ENCODE data around the gene GNG4. TPM values are rescaled to one million over a fixed set of nuclear protein-coding genes. Genes with fewer than 3 reads are reported as not detected.
A peak's percentile ranks its signal among the peaks of the same experiment; 100 is the strongest.
"Not testable (repeated sequence)": the region's sequence is repeated elsewhere in the genome, so short reads cannot be mapped to it uniquely, and the experiment has no call there.

The GNG4 gene
- total and polyA plus RNA-seq, 2 experiments from 2014 or later: 0.32 to 1.2 TPM

DNA sequence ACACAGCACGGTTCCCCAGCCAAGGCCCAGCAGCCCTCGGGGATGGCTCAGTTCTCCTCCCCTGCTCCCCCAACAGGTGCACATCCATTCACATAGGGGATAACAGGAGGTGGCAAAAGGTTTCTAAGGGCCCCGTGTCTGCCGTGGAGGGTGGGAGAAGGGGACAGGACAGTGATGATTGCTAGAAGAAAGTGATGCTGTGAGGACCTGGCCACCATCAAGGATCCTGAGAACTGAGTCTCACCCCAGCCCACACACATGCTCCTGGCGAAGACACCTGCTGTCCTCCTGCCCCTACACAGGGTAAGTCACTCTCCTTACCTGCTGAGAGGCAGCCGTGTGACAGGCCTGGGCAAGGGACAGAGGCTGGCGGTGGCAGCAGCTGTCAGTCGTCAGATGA is 54.5 kb downstream of the GNG4 start:
- H4K20me1 ChIP-seq (ENCODE audit: insufficient read depth): no peaks in the 10 kb centered on the region
- H3F3A ChIP-seq (ENCODE audit: insufficient read depth): no peaks in the 10 kb centered on the region
- no peak for TF ChIP-seq EZH2phosphoT487 (IDR thresholded peaks at IDR 0.05; ENCODE audit: insufficient read depth, low read depth)
- TF ChIP-seq EZH2 (IDR thresholded peaks at IDR 0.05; ENCODE audit: insufficient read depth, poor library complexity, severe bottlenecking): no peak
- no peaks in the 10 kb centered on the region for H3K4me1 ChIP-seq (ENCODE audit: insufficient read depth)
- in situ Hi-C loops (cut with MboI): no loop called here
- H3K27me3 ChIP-seq (replicated peaks; ENCODE audit: insufficient read depth): no peaks in the 10 kb centered on the region
- no peak for DNase-seq
- H3K36me3 ChIP-seq (ENCODE audit: low read depth): no peaks in the 10 kb centered on the region
- H3K4me2 ChIP-seq (ENCODE audit: unreplicated experiment): no peak overlapping the region
- H3K4me3 ChIP-seq: no peak overlapping the region
- no peak overlapping the region for H3K27ac ChIP-seq
- H3K9ac ChIP-seq: no peak overlapping the region
- WGBS, 2 experiments (ENCODE audit: low coverage in 1 of 2, low lambda C conversion rate in 2 of 2, missing lambda C conversion rate in 2 of 2): 62% methylated on average over 8 of the region's 8 CpGs
- no peaks in the 10 kb centered on the region for H3K9me3 ChIP-seq (ENCODE audit: low read depth)
- H3K79me2 ChIP-seq (ENCODE audit: insufficient read depth): no peaks in the 10 kb centered on the region
- no peaks in the 10 kb centered on the region for H3K9me2 ChIP-seq (ENCODE audit: insufficient read depth)
- H2AFZ ChIP-seq: no peak overlapping the region

DNA sequence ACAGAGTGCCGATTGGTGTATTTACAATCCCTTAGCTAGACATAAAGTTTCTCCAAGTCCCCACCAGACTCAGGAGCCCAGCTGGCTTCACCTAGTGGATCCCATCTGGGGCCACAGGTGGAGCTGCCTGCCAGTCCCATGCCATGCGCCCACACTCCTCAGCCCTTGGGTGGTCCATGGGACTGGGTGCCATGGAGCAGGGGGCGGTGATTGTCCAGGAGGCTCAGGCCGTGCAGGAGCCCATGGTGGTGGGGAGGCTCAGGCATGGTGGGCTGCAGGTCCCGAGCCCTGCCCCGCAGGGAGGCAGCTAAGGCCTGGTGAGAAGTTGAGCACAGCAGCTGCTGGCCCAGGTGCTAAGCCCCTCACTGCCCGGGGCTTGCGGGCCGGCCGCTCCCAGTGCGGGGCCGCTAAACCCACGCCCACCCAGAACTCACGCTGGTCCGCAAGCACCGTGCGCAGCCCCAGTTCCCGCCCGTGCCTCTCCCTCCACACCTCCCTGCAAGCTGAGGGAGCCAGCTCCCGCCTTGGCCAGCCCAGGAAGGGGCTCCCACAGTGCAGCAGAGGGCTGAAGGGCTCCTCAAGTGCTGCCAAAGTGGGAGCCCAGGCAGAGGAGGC is 55.2 kb downstream of the GNG4 start:
- H2AFZ ChIP-seq; H4K20me1 ChIP-seq (ENCODE audit: insufficient read depth); H3K27me3 ChIP-seq (replicated peaks; ENCODE audit: insufficient read depth); in situ Hi-C loops (cut with MboI); H3K4me2 ChIP-seq (ENCODE audit: unreplicated experiment); H3K9me3 ChIP-seq (ENCODE audit: low read depth); H3F3A ChIP-seq (ENCODE audit: insufficient read depth); H3K9ac ChIP-seq; H3K79me2 ChIP-seq (ENCODE audit: insufficient read depth); H3K4me3 ChIP-seq; H3K27ac ChIP-seq; DNase-seq; H3K9me2 ChIP-seq (ENCODE audit: insufficient read depth); H3K36me3 ChIP-seq (ENCODE audit: low read depth); H3K4me1 ChIP-seq (ENCODE audit: insufficient read depth): not testable (repeated sequence)
- WGBS, 2 experiments (ENCODE audit: low coverage in 1 of 2, low lambda C conversion rate in 2 of 2, missing lambda C conversion rate in 2 of 2): 76 to 83% methylated on average over 18 to 20 of the region's 20 CpGs

DNA sequence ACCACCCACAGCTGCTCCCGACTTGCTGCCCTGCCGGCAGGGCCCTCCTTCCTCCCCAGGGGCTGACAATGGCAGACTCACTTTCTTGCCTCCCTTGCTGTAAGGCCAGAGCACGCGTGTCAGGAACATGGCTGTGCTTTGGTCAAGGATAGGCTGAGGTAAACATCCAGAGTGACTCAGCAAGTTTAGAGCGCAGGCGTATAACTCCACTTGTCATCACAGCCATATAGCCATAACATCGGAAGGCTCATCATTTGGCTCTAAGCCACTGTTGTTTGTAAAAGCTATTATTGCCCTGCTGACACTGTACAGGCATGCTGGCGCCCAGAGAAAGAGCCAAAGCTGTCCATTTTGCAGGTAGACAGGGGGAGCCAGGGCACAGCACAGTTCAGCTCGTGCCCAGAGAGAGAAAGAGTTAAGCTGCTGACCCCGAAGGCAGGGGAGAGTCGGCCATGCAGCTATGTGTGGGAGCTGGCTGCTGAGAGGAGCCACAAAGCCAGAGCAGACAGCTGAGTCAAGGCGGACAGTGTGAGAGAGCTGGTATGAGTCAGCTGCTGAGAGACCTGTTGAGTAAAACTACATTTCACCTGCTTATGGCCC is 60.6 kb downstream of the GNG4 start:
- in situ Hi-C loops (cut with MboI): no loop called here
- 55 to 57% methylated on average over 12 of the region's 12 CpGs for WGBS, 2 experiments (ENCODE audit: low coverage in 1 of 2, low lambda C conversion rate in 2 of 2, missing lambda C conversion rate in 2 of 2)
- H3K27ac ChIP-seq: peak overlapping the region; percentile 81
- peak; percentile 87 for DNase-seq
- no peaks in the 10 kb centered on the region for H4K20me1 ChIP-seq (ENCODE audit: insufficient read depth)
- TF ChIP-seq EZH2 (IDR thresholded peaks at IDR 0.05; ENCODE audit: insufficient read depth, poor library complexity, severe bottlenecking) (no peak), EZH2phosphoT487 (IDR thresholded peaks at IDR 0.05; ENCODE audit: insufficient read depth, low read depth) (no peak)
- H3K79me2 ChIP-seq (ENCODE audit: insufficient read depth): no peaks in the 10 kb centered on the region
- H3K4me1 ChIP-seq (ENCODE audit: insufficient read depth): peaks cover 6% of the 10 kb centered on the region; the same call in 1 of the 2 replicates
- peak overlapping the region; percentile 72 for H2AFZ ChIP-seq
- H3F3A ChIP-seq (ENCODE audit: insufficient read depth): no peaks in the 10 kb centered on the region
- peak overlapping the region; percentile 82 for H3K4me2 ChIP-seq (ENCODE audit: unreplicated experiment)
- peak overlapping the region; percentile 56; the same call in 1 of the 2 replicates for H3K9ac ChIP-seq
- H3K36me3 ChIP-seq (ENCODE audit: low read depth): no peaks in the 10 kb centered on the region
- no peak overlapping the region for H3K4me3 ChIP-seq
- no peaks in the 10 kb centered on the region for H3K9me2 ChIP-seq (ENCODE audit: insufficient read depth)
- peaks cover 7% of the 10 kb centered on the region; the same call in 1 of the 2 replicates for H3K27me3 ChIP-seq (replicated peaks; ENCODE audit: insufficient read depth)
- H3K9me3 ChIP-seq (ENCODE audit: low read depth): no peaks in the 10 kb centered on the region

DNA sequence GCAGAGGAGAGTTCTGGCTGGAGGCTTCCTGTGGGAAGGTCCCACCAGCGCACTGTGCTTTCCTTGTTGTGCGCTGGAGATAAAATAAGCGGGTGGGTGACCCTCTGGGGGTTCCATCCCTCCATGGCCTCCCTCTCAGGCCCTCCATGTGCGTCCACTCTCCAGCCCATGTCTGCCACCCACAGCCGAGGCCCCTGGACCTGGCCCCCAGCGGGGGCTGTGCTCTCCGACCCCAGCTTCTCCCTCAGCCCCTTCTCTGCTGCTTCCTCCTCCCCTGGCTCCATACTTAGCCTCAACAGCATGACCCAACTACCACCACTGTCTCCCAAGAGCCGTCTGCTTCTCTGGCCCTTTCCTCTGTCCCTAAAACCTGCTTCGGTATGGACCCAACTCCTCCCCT is 61.4 kb downstream of the GNG4 start:
- in situ Hi-C loops (cut with MboI): no loop called here
- Histone ChIP-seq H3K79me2 (ENCODE audit: insufficient read depth) (no peaks in the 10 kb centered on the region), H2AFZ (no peak overlapping the region), H3K9me3 (ENCODE audit: low read depth) (no peaks in the 10 kb centered on the region), H3K4me1 (ENCODE audit: insufficient read depth) (peaks cover 6% of the 10 kb centered on the region; the same call in 1 of the 2 replicates), H3K36me3 (ENCODE audit: low read depth) (no peaks in the 10 kb centered on the region), H3K9ac (no peak overlapping the region), H3K27me3 (replicated peaks; ENCODE audit: insufficient read depth) (peaks cover 15% of the 10 kb centered on the region; the same call in 1 of the 2 replicates), H3F3A (ENCODE audit: insufficient read depth) (no peaks in the 10 kb centered on the region), H4K20me1 (ENCODE audit: insufficient read depth) (no peaks in the 10 kb centered on the region), H3K27ac (peak overlapping the region; percentile 81; the same call in 1 of the 2 replicates), H3K4me2 (ENCODE audit: unreplicated experiment) (no peak overlapping the region), H3K4me3 (no peak overlapping the region), H3K9me2 (ENCODE audit: insufficient read depth) (no peaks in the 10 kb centered on the region)
- DNase-seq: no peak
- TF ChIP-seq EZH2phosphoT487 (IDR thresholded peaks at IDR 0.05; ENCODE audit: insufficient read depth, low read depth): no peak
- WGBS, 2 experiments (ENCODE audit: low coverage in 1 of 2, low lambda C conversion rate in 2 of 2, missing lambda C conversion rate in 2 of 2): 78 to 83% methylated on average over 8 of the region's 9 CpGs

All from GM23248 (cell line).